NCI-H748 treated with DMSO at 0.1 percent for 48 hours (cell line): ENCODE results near the gene PLB1.
"Not testable (repeated sequence)": the region's sequence is repeated elsewhere in the genome, so short reads cannot be mapped to it uniquely, and the experiment has no call there.

Experiments used
- DNase-seq: peaks from one replicate; lab custom pipeline; 2025; lab: John Stamatoyannopoulos, UW

Gene PLB1

GRCh38 chr2:28465148-28465885, 30.5 kb upstream of the PLB1 start:
- no peak for DNase-seq

- DNase-seq = no peak
Observed at GRCh38 chr2:28469304-28469703, 26.6 kb upstream of the PLB1 start.

- DNase-seq = no peak
Observed at GRCh38 chr2:28469947-28470535, 25.8 kb upstream of the PLB1 start.

- no peak for DNase-seq
Observed at GRCh38 chr2:28470759-28471158, 25.1 kb upstream of the PLB1 start.

- no peak for DNase-seq
Observed at GRCh38 chr2:28471214-28471613, 24.6 kb upstream of the PLB1 start.

- DNase-seq = no peak
Observed at GRCh38 chr2:28471701-28472236, 24.1 kb upstream of the PLB1 start.

- not testable (repeated sequence) for DNase-seq
Observed at GRCh38 chr2:28472641-28473040, 23.2 kb upstream of the PLB1 start.

GRCh38 chr2:28475088-28475595, 20.7 kb upstream of the PLB1 start:
- DNase-seq = no peak

- DNase-seq = no peak
Observed at GRCh38 chr2:28477087-28477486, 18.8 kb upstream of the PLB1 start.

- DNase-seq = no peak
Observed at GRCh38 chr2:28477645-28478044, 18.2 kb upstream of the PLB1 start.

- no peak for DNase-seq
Observed at GRCh38 chr2:28480403-28481049, 15.3 kb upstream of the PLB1 start.

GRCh38 chr2:28481905-28482304, 14.0 kb upstream of the PLB1 start:
- no peak for DNase-seq

GRCh38 chr2:28484835-28485234, 11.0 kb upstream of the PLB1 start:
- no peak for DNase-seq

GRCh38 chr2:28486526-28486925, 9.3 kb upstream of the PLB1 start:
- no peak for DNase-seq

- no peak for DNase-seq
Observed at GRCh38 chr2:28487258-28487657, 8.6 kb upstream of the PLB1 start.

- DNase-seq = no peak
Observed at GRCh38 chr2:28488083-28488830, 7.6 kb upstream of the PLB1 start.

GRCh38 chr2:28488858-28489575, 6.8 kb upstream of the PLB1 start:
- DNase-seq = no peak

- no peak for DNase-seq
Observed at GRCh38 chr2:28490558-28490957, 5.3 kb upstream of the PLB1 start.

GRCh38 chr2:28492282-28492681, 3.6 kb upstream of the PLB1 start:
- DNase-seq = no peak

- DNase-seq = no peak
Observed at GRCh38 chr2:28493636-28494035, 2.2 kb upstream of the PLB1 start.

- no peak for DNase-seq
Observed at GRCh38 chr2:28496781-28497180, 921 bp downstream of the PLB1 start.

GRCh38 chr2:28497206-28497605, 1.3 kb downstream of the PLB1 start:
- DNase-seq = no peak
